Tibial artery (tissue), 4 donors: Measurements from ENCODE around the gene CAMTA1.
A peak's percentile ranks its signal among the peaks of the same experiment; 100 is the strongest.

Experiments used
- DNase-seq, 2 donors: peaks; one replicate each; pipeline ENCODE4 v3.0.0-alpha.2; 2019
- H3K27ac ChIP-seq, 2 donors: fragments of 200-600 bp; sonication (generic) in 1 of 2; 1 replicate in 1 of 2; 2 replicates in 1 of 2; pipeline ENCODE4 v1.5.1; 2018 to 2019; ENCODE audit warnings: mild to moderate bottlenecking in 1 of 2
- H3K27me3 ChIP-seq, 2 donors: fragments of 200-600 bp; sonication (generic) in 1 of 2; one replicate each; pipeline versions ENCODE4 v1.5.1 to v1.6.0; 2016 to 2019
- H3K36me3 ChIP-seq, 3 donors: fragments of 200-600 bp; sonication (generic) in 2 of 3; one replicate each; pipeline ENCODE4 v1.5.1; 2016 to 2019; ENCODE audit warnings: mild to moderate bottlenecking in 2 of 3
- H3K4me1 ChIP-seq, 4 donors: fragments of 200-600 bp; sonication (generic) in 2 of 4; 1 replicate in 3 of 4; 2 replicates in 1 of 4; pipeline ENCODE4 v1.5.1; 2016 to 2019
- H3K4me3 ChIP-seq, 2 donors: fragments of 200-600 bp; sonication (generic) in 1 of 2; 1 replicate in 1 of 2; 2 replicates in 1 of 2; pipeline ENCODE4 v1.5.1; 2018 to 2019; ENCODE audit warnings: mild to moderate bottlenecking in 2 of 2
- H3K9me3 ChIP-seq, 3 donors: fragments of 200-600 bp; sonication (generic) in 1 of 3; one replicate each; pipeline ENCODE4 v1.5.1; 2016 to 2019
- CTCF ChIP-seq, 2 experiments: fragments of 200-600 bp in 1 of 2; fragments of 450-650 bp in 1 of 2; IDR thresholded peaks; one replicate each; pipeline ENCODE4 v1.5.1; 2017 to 2019; ENCODE audit warnings: antibody characterized with exemption in 2 of 2, mild to moderate bottlenecking in 1 of 2, moderate library complexity in 1 of 2
- intact Hi-C: fragments of 100-400 bp; cut with DNase I; formaldehyde crosslinking; loops from one replicate; pipeline ENCODE4 v1.15.0; 2023; ENCODE audit warnings: low total_unique reads

Gene CAMTA1

GRCh38 chr1:7463526-7463925 lies 678.3 kb downstream of the CAMTA1 start:
- no peaks in the 10 kb centered on the region for H3K36me3 ChIP-seq
- peaks cover 0 to under 1% (median 0%) of the 10 kb centered on the region in 4 donors for H3K4me1 ChIP-seq
- TF ChIP-seq CTCF (IDR thresholded peaks at IDR 0.05): no peak
- H3K4me3 ChIP-seq: no peak overlapping the region
- H3K27ac ChIP-seq: no peak overlapping the region
- H3K9me3 ChIP-seq: no peaks in the 10 kb centered on the region
- intact Hi-C loops: no loop called here
- no peak for DNase-seq
- H3K27me3 ChIP-seq: no peaks in the 10 kb centered on the region

- intact Hi-C loops: no loop called here
- DNase-seq: no peak
- Histone ChIP-seq H3K9me3 (no peaks in the 10 kb centered on the region), H3K36me3 (no peaks in the 10 kb centered on the region), H3K27me3 (no peaks in the 10 kb centered on the region), H3K27ac (no peak overlapping the region), H3K4me3 (no peak overlapping the region), H3K4me1 (peaks cover 0 to 13% (median 11%) of the 10 kb centered on the region in 4 donors)
- no peak for TF ChIP-seq CTCF (IDR thresholded peaks at IDR 0.05)
Observed at GRCh38 chr1:7464736-7465135, 679.5 kb downstream of the CAMTA1 start.

GRCh38 chr1:7467476-7468175 lies 682.4 kb downstream of the CAMTA1 start:
- no peaks in the 10 kb centered on the region for H3K9me3 ChIP-seq
- H3K36me3 ChIP-seq: no peaks in the 10 kb centered on the region
- H3K27me3 ChIP-seq: no peaks in the 10 kb centered on the region
- no peak for TF ChIP-seq CTCF (IDR thresholded peaks at IDR 0.05)
- DNase-seq: no peak
- H3K4me3 ChIP-seq: no peak overlapping the region
- intact Hi-C loops: no loop called here
- no peak overlapping the region for H3K27ac ChIP-seq
- H3K4me1 ChIP-seq: peaks cover 0 to 39% (median 36%) of the 10 kb centered on the region in 4 donors

- peaks cover 0 to 39% (median 36%) of the 10 kb centered on the region in 4 donors for H3K4me1 ChIP-seq
- H3K4me3 ChIP-seq: no peak overlapping the region
- H3K27ac ChIP-seq: peak overlapping the region; percentile 83 to 86
- H3K9me3 ChIP-seq: no peaks in the 10 kb centered on the region
- no peak for TF ChIP-seq CTCF (IDR thresholded peaks at IDR 0.05)
- DNase-seq: no peak
- H3K27me3 ChIP-seq: no peaks in the 10 kb centered on the region
- no peaks in the 10 kb centered on the region for H3K36me3 ChIP-seq
- intact Hi-C loops: no loop called here
Observed at GRCh38 chr1:7468248-7468647, 683.0 kb downstream of the CAMTA1 start.

GRCh38 chr1:7469255-7469938 lies 684.1 kb downstream of the CAMTA1 start:
- peak overlapping the region; percentile 83 to 86 for H3K27ac ChIP-seq
- DNase-seq: peak in 1 of 2 donors; percentile 86
- intact Hi-C loops: no loop called here
- no peaks in the 10 kb centered on the region for H3K27me3 ChIP-seq
- peaks cover 0 to 39% (median 36%) of the 10 kb centered on the region in 4 donors for H3K4me1 ChIP-seq
- no peak overlapping the region for H3K4me3 ChIP-seq
- no peak for TF ChIP-seq CTCF (IDR thresholded peaks at IDR 0.05)
- no peaks in the 10 kb centered on the region for H3K36me3 ChIP-seq
- H3K9me3 ChIP-seq: no peaks in the 10 kb centered on the region
